ENCODE data around the gene CDX2. TPM values are rescaled to one million over a fixed set of nuclear protein-coding genes. Genes with fewer than 3 reads are reported as not detected.
A peak's percentile ranks its signal among the peaks of the same experiment; 100 is the strongest.

Gene CDX2
- total RNA-seq, 4 donors from 2014 or later: 119 to 199 (median 136) TPM

- no peak for TF ChIP-seq CTCF (IDR thresholded peaks at IDR 0.05)
- TF ChIP-seq POLR2AphosphoS5 (IDR thresholded peaks at IDR 0.05): no peak
- no peak for TF ChIP-seq POLR2A (IDR thresholded peaks at IDR 0.05)
- TF ChIP-seq EP300 (IDR thresholded peaks at IDR 0.05; ENCODE audit: low read depth): no peak
- Histone ChIP-seq H3K9me3 (no peaks in the 10 kb centered on the region), H3K4me1 (peaks cover 4 to 42% (median 17%) of the 10 kb centered on the region in 4 donors), H3K36me3 (no peaks in the 10 kb centered on the region), H3K4me3 (no peak overlapping the region), H3K27ac (peak overlapping the region; percentile 51 to 97 (median 92)), H3K27me3 (peaks cover 92% of the 10 kb centered on the region)
- intact Hi-C loops (cut with DNase I; ENCODE audit: low total_unique reads) (no loop called here), in situ Hi-C loops (cut with MboI; ENCODE audit: low pct_ligation_motif_present in 1 of 4, low pct_unique_long_range_greater_than_20kb in 1 of 4, low sequenced_read_pairs in 3 of 4) (loop anchor here in 2 of 4 donors (10.0 kb wide), 2 partner anchors 1009 to 1019 kb away; no protein-coding TSS in a partner anchor)
- WGBS, 2 donors (ENCODE audit: low coverage in 1 of 2): 12 to 14% methylated on average over 6 to 7 of the region's 7 CpGs
- DNase-seq: no peak
These were observed 5.0 kb upstream of the CDX2 start for GRCh38 chr13:27973961-27974662.

- DNase-seq: peak; percentile 37
- in situ Hi-C loops (cut with MboI; ENCODE audit: low pct_ligation_motif_present in 1 of 4, low pct_unique_long_range_greater_than_20kb in 1 of 4, low sequenced_read_pairs in 3 of 4): loop anchor here in 2 of 4 donors (10.0 kb wide), 2 partner anchors 1008 to 1018 kb away; no protein-coding TSS in a partner anchor
- no peak overlapping the region for H3K4me3 ChIP-seq
- TF ChIP-seq POLR2AphosphoS5 (IDR thresholded peaks at IDR 0.05) (no peak), CTCF (IDR thresholded peaks at IDR 0.05) (no peak), EP300 (IDR thresholded peaks at IDR 0.05; ENCODE audit: low read depth) (no peak), POLR2A (IDR thresholded peaks at IDR 0.05) (no peak)
- H3K27me3 ChIP-seq: peaks cover 92% of the 10 kb centered on the region
- H3K4me1 ChIP-seq: peaks cover 4 to 43% (median 19%) of the 10 kb centered on the region in 4 donors
- no peaks in the 10 kb centered on the region for H3K36me3 ChIP-seq
- intact Hi-C loops (cut with DNase I; ENCODE audit: low total_unique reads): no loop called here
- WGBS, 2 donors (ENCODE audit: low coverage in 1 of 2): 23% methylated on average over 5 of the region's 5 CpGs; no CpG with 5 or more reads in 1 of the 2 donors
- H3K27ac ChIP-seq: peak overlapping the region; percentile 75 to 97 (median 92)
- H3K9me3 ChIP-seq: no peaks in the 10 kb centered on the region
These were observed 4.2 kb upstream of the CDX2 start for GRCh38 chr13:27973291-27973690.

GRCh38 chr13:27972478-27972820, 3.3 kb upstream of the CDX2 start:
- Histone ChIP-seq H3K9me3 (no peaks in the 10 kb centered on the region), H3K27me3 (peaks cover 92% of the 10 kb centered on the region), H3K36me3 (no peaks in the 10 kb centered on the region), H3K4me1 (peaks cover 4 to 45% (median 18%) of the 10 kb centered on the region in 4 donors), H3K4me3 (no peak overlapping the region), H3K27ac (peak overlapping the region; percentile 75 to 97 (median 92))
- intact Hi-C loops (cut with DNase I; ENCODE audit: low total_unique reads) (no loop called here), in situ Hi-C loops (cut with MboI; ENCODE audit: low pct_ligation_motif_present in 1 of 4, low pct_unique_long_range_greater_than_20kb in 1 of 4, low sequenced_read_pairs in 3 of 4) (loop anchor here in 2 of 4 donors (10.0 kb wide), 2 partner anchors 1008 to 1018 kb away; no protein-coding TSS in a partner anchor)
- DNase-seq: no peak
- WGBS, 2 donors (ENCODE audit: low coverage in 1 of 2): 52% methylated on average over 2 of the region's 2 CpGs; no CpG with 5 or more reads in 1 of the 2 donors
- no peak for TF ChIP-seq POLR2A (IDR thresholded peaks at IDR 0.05)
- no peak for TF ChIP-seq EP300 (IDR thresholded peaks at IDR 0.05; ENCODE audit: low read depth)
- TF ChIP-seq CTCF (IDR thresholded peaks at IDR 0.05): no peak
- TF ChIP-seq POLR2AphosphoS5 (IDR thresholded peaks at IDR 0.05): no peak

GRCh38 chr13:27971776-27972477, 2.8 kb upstream of the CDX2 start:
- peak overlapping the region; percentile 75 to 97 (median 92) for H3K27ac ChIP-seq
- intact Hi-C loops (cut with DNase I; ENCODE audit: low total_unique reads): no loop called here
- 39% methylated on average over 7 of the region's 7 CpGs; no CpG with 5 or more reads in 1 of the 2 donors for WGBS, 2 donors (ENCODE audit: low coverage in 1 of 2)
- TF ChIP-seq POLR2AphosphoS5 (IDR thresholded peaks at IDR 0.05) (no peak), EP300 (IDR thresholded peaks at IDR 0.05; ENCODE audit: low read depth) (no peak), POLR2A (IDR thresholded peaks at IDR 0.05) (no peak), CTCF (IDR thresholded peaks at IDR 0.05) (no peak)
- H3K4me3 ChIP-seq: no peak overlapping the region
- H3K4me1 ChIP-seq: peaks cover 4 to 45% (median 18%) of the 10 kb centered on the region in 4 donors
- in situ Hi-C loops (cut with MboI; ENCODE audit: low pct_ligation_motif_present in 1 of 4, low pct_unique_long_range_greater_than_20kb in 1 of 4, low sequenced_read_pairs in 3 of 4): loop anchor here in 2 of 4 donors (10.0 kb wide), 2 partner anchors 1007 to 1017 kb away; no protein-coding TSS in a partner anchor
- no peaks in the 10 kb centered on the region for H3K36me3 ChIP-seq
- H3K27me3 ChIP-seq: peaks cover 92% of the 10 kb centered on the region
- no peaks in the 10 kb centered on the region for H3K9me3 ChIP-seq
- no peak for DNase-seq
